Mesendoderm (in vitro differentiated cells): Measurements from ENCODE around the gene CAPN14.
A peak's percentile ranks its signal among the peaks of the same experiment; 100 is the strongest.

Source experiments
- DNase-seq: peaks from one replicate; pipeline ENCODE4 v3.0.0; 2013
- H2AK5ac ChIP-seq: 2 replicates; pipeline ENCODE4 v1.6.1; 2013; ENCODE audit warnings: low read length, inconsistent platforms
- H2BK120ac ChIP-seq: 2 replicates; pipeline ENCODE4 v1.6.1; 2013; ENCODE audit warnings: low read depth, mild to moderate bottlenecking, low read length, moderate library complexity, mixed read lengths
- H2BK15ac ChIP-seq: replicated peaks from 2 replicates; pipeline ENCODE4 v1.6.1; 2013; ENCODE audit warnings: low read depth, mild to moderate bottlenecking, moderate library complexity
- H2BK5ac ChIP-seq: 2 replicates; pipeline ENCODE4 v1.6.1; 2013; ENCODE audit warnings: low read length, inconsistent platforms
- H3K18ac ChIP-seq: 2 replicates; pipeline ENCODE4 v1.6.1; 2013; ENCODE audit warnings: mild to moderate bottlenecking, low read length, mixed read lengths
- H3K23ac ChIP-seq: one replicate; pipeline ENCODE4 v1.6.1; 2013; ENCODE audit warnings: low read length
- H3K27ac ChIP-seq: 2 replicates; pipeline ENCODE4 v1.5.1; 2013; ENCODE audit warnings: low read depth, mild to moderate bottlenecking, inconsistent platforms, low read length, moderate library complexity
- H3K27me3 ChIP-seq: 2 replicates; pipeline ENCODE4 v1.6.1; 2013; ENCODE audit warnings: low read length, control low read depth, mild to moderate bottlenecking, inconsistent platforms; ENCODE audit not compliant: insufficient read depth, poor library complexity
- H3K36me3 ChIP-seq: 2 replicates; pipeline ENCODE4 v1.6.1; 2013; ENCODE audit warnings: low read length, inconsistent platforms; ENCODE audit not compliant: control insufficient read depth, insufficient read depth
- H3K4ac ChIP-seq: one replicate; pipeline ENCODE4 v1.6.1; 2013; ENCODE audit warnings: low read depth, mild to moderate bottlenecking, low read length, moderate library complexity
- H3K4me1 ChIP-seq: 2 replicates; pipeline ENCODE4 v1.6.1; 2013; ENCODE audit warnings: low read depth, low read length, inconsistent platforms; ENCODE audit not compliant: control insufficient read depth
- H3K4me2 ChIP-seq: 2 replicates; pipeline ENCODE4 v1.6.1; 2013; ENCODE audit warnings: low read length
- H3K4me3 ChIP-seq: 2 replicates; pipeline ENCODE4 v1.5.1; 2013; ENCODE audit warnings: mild to moderate bottlenecking, low read length
- H3K56ac ChIP-seq: one replicate; pipeline ENCODE4 v1.6.1; 2013; ENCODE audit warnings: low read length
- H3K79me1 ChIP-seq: 2 replicates; pipeline ENCODE4 v1.6.1; 2013; ENCODE audit warnings: low read length, inconsistent platforms
- H3K79me2 ChIP-seq: 2 replicates; pipeline ENCODE4 v1.6.1; 2013; ENCODE audit warnings: mild to moderate bottlenecking, low read length; ENCODE audit not compliant: control insufficient read depth, insufficient read depth
- H3K9ac ChIP-seq: 2 replicates; pipeline ENCODE4 v1.6.1; 2013; ENCODE audit warnings: low read length, inconsistent platforms
- H4K5ac ChIP-seq: one replicate; pipeline ENCODE4 v1.6.1; 2013; ENCODE audit warnings: low read length
- H4K8ac ChIP-seq: one replicate; pipeline ENCODE4 v1.6.1; 2013; ENCODE audit warnings: low read depth, mild to moderate bottlenecking, control low read depth, low read length, moderate library complexity
- WGBS: extraction: QIAGEN DNeasy Blood & Tissue Kit; methylation state at CpG from one replicate; pipeline ENCODE4 v1.1.7; 2013; ENCODE audit warnings: low lambda C conversion rate, missing lambda C conversion rate; ENCODE audit not compliant: insufficient coverage; ENCODE audit errors: extremely low coverage; 5-methylcytosine and 5-hydroxymethylcytosine counted together

CAPN14 gene

DNA sequence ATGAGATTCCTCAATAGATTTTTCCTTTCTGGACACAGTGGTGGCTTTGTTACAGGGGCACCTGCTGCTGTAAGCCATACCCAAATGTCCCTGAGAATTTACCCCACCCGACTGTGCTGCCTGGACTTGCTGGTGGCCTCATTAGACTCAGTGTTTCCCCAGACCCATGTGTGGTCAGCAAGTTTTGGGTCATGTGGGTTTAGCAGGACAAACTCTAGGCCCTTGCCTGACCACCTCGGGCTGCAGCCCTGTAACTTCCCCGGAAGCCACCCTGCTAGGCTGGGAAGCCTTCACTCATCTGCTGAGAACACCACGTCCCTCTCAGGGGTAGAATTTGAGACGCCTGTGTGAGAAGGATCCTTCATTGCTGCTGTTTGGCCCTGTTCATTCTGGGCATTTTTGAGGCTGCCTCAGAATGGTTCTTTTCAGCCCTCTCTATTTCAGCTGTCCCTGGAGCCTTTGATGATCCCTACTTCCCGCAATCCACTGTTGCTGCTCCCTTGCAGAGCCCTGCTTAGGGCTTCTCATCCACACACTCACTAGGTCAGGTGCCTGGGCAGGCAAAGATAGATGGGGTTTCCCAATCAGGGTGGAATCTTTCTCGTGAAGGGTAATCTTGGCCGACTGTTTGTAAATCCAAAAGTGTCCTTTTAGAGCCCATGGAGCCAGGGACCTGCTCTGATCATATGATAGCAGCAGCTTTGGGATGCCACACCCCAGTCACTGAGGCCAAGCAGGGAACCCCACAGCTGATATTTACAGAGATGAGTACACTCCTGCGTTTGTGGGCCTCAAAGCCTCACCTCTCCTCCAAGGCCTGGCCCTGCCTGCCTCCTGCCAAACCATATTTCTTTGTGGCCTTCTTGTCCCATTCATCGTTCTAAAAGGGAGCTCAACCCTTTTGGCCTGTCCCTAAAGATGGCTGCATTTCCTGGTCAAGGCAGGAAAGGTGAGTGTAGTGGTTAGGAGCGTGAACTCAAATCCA, 23.4 kb upstream of the CAPN14 start:
- Histone ChIP-seq H2AK5ac (no peak overlapping the region), H3K79me2 (peaks cover 1% of the 10 kb centered on the region), H3K4me1 (no peaks in the 10 kb centered on the region), H3K4ac (no peak overlapping the region), H2BK120ac (no peak overlapping the region), H3K56ac (no peak overlapping the region), H3K23ac (no peak overlapping the region), H3K18ac (no peak overlapping the region), H3K27me3 (no peaks in the 10 kb centered on the region), H3K4me3 (no peak overlapping the region), H2BK5ac (no peak overlapping the region), H3K9ac (no peak overlapping the region), H3K36me3 (peaks cover 2% of the 10 kb centered on the region), H3K79me1 (peaks cover 6% of the 10 kb centered on the region), H4K5ac (no peak overlapping the region), H3K4me2 (no peak overlapping the region), H2BK15ac (no peak overlapping the region), H4K8ac (no peak overlapping the region), H3K27ac (no peak overlapping the region)
- no CpG with 5 or more reads among the region's 11 CpGs for WGBS
- DNase-seq, result no peak

GRCh38 chr2:31239593-31240177, 22.4 kb upstream of the CAPN14 start:
- H3K56ac ChIP-seq, result peak overlapping the region; percentile 64
- H3K4ac ChIP-seq, result no peak overlapping the region
- H3K18ac ChIP-seq, result no peak overlapping the region
- H3K23ac ChIP-seq, result no peak overlapping the region
- H4K8ac ChIP-seq, result no peak overlapping the region
- H3K9ac ChIP-seq, result no peak overlapping the region
- H3K4me1 ChIP-seq, result peaks cover 2% of the 10 kb centered on the region
- WGBS, result no CpG with 5 or more reads among the region's 22 CpGs
- H3K4me3 ChIP-seq, result no peak overlapping the region
- no peak overlapping the region for H3K4me2 ChIP-seq
- H3K79me1 ChIP-seq, result peaks cover 8% of the 10 kb centered on the region
- no peak overlapping the region for H4K5ac ChIP-seq
- no peak overlapping the region for H2BK5ac ChIP-seq
- no peak overlapping the region for H2AK5ac ChIP-seq
- peaks cover 2% of the 10 kb centered on the region for H3K36me3 ChIP-seq
- no peak overlapping the region for H2BK15ac ChIP-seq
- no peaks in the 10 kb centered on the region for H3K27me3 ChIP-seq
- no peak overlapping the region for H2BK120ac ChIP-seq
- DNase-seq, result peak; percentile 14
- peaks cover 1% of the 10 kb centered on the region for H3K79me2 ChIP-seq
- H3K27ac ChIP-seq, result no peak overlapping the region

GRCh38 chr2:31238906-31239592, 21.7 kb upstream of the CAPN14 start:
- Histone ChIP-seq H3K4me1 (peaks cover 2% of the 10 kb centered on the region), H3K27me3 (no peaks in the 10 kb centered on the region), H3K4me3 (no peak overlapping the region), H3K4ac (no peak overlapping the region), H3K4me2 (no peak overlapping the region), H2BK15ac (no peak overlapping the region), H2AK5ac (no peak overlapping the region), H3K36me3 (peaks cover 2% of the 10 kb centered on the region), H3K56ac (peak overlapping the region; percentile 15), H2BK5ac (no peak overlapping the region), H3K79me2 (peaks cover 1% of the 10 kb centered on the region), H3K9ac (no peak overlapping the region), H3K27ac (no peak overlapping the region), H3K18ac (no peak overlapping the region), H4K5ac (no peak overlapping the region), H4K8ac (no peak overlapping the region), H3K79me1 (peaks cover 9% of the 10 kb centered on the region), H2BK120ac (no peak overlapping the region), H3K23ac (no peak overlapping the region)
- no CpG with 5 or more reads among the region's 13 CpGs for WGBS
- no peak for DNase-seq

- Histone ChIP-seq H2BK15ac (no peak overlapping the region), H2BK5ac (no peak overlapping the region), H3K4me3 (no peak overlapping the region), H3K27ac (no peak overlapping the region), H3K36me3 (peaks cover 2% of the 10 kb centered on the region), H3K4me1 (peaks cover 2% of the 10 kb centered on the region), H3K9ac (no peak overlapping the region), H4K8ac (no peak overlapping the region), H3K18ac (no peak overlapping the region), H2AK5ac (no peak overlapping the region), H3K79me2 (peaks cover 1% of the 10 kb centered on the region), H3K4me2 (no peak overlapping the region), H2BK120ac (no peak overlapping the region), H3K27me3 (no peaks in the 10 kb centered on the region), H3K4ac (no peak overlapping the region), H3K79me1 (peaks cover 9% of the 10 kb centered on the region), H4K5ac (no peak overlapping the region), H3K56ac (no peak overlapping the region), H3K23ac (no peak overlapping the region)
- WGBS, result no CpG with 5 or more reads among the region's 10 CpGs
- DNase-seq, result no peak
Observed at GRCh38 chr2:31238126-31238905, 21.0 kb upstream of the CAPN14 start.

GRCh38 chr2:31237348-31238017, 20.2 kb upstream of the CAPN14 start:
- H3K79me1 ChIP-seq, result peaks cover 9% of the 10 kb centered on the region
- H2BK120ac ChIP-seq, result no peak overlapping the region
- no peak overlapping the region for H4K5ac ChIP-seq
- H3K27me3 ChIP-seq, result no peaks in the 10 kb centered on the region
- H3K36me3 ChIP-seq, result peaks cover 2% of the 10 kb centered on the region
- H3K9ac ChIP-seq, result no peak overlapping the region
- no peak overlapping the region for H2AK5ac ChIP-seq
- no peak overlapping the region for H3K18ac ChIP-seq
- peaks cover 5% of the 10 kb centered on the region for H3K4me1 ChIP-seq
- H2BK15ac ChIP-seq, result no peak overlapping the region
- H3K4ac ChIP-seq, result no peak overlapping the region
- no CpG with 5 or more reads among the region's 9 CpGs for WGBS
- no peak for DNase-seq
- H3K4me3 ChIP-seq, result no peak overlapping the region
- H3K4me2 ChIP-seq, result no peak overlapping the region
- peaks cover 1% of the 10 kb centered on the region for H3K79me2 ChIP-seq
- no peak overlapping the region for H3K23ac ChIP-seq
- no peak overlapping the region for H3K27ac ChIP-seq
- H3K56ac ChIP-seq, result no peak overlapping the region
- no peak overlapping the region for H4K8ac ChIP-seq
- H2BK5ac ChIP-seq, result no peak overlapping the region
